Measurements from ENCODE around the gene PLA2G1B.

Gene PLA2G1B

GRCh38 chr12:120327593-120327992, at the start of gene PLA2G1B:
TSS of gene PLA2G1B (minus strand) at chr12:120327779. CDS start at chr12:120327753, 26 bp downstream.
- DNase-seq (ENCODE audit: low spot score), result no peak

- no peak for DNase-seq (ENCODE audit: low spot score)
Measured at GRCh38 chr12:120376934-120377572, 49.5 kb upstream of the PLA2G1B start.

GRCh38 chr12:120376416-120376815, 48.8 kb upstream of the PLA2G1B start:
- DNase-seq (ENCODE audit: low spot score), result no peak

GRCh38 chr12:120376009-120376408, 48.4 kb upstream of the PLA2G1B start:
- DNase-seq (ENCODE audit: low spot score), result no peak

GRCh38 chr12:120373683-120374082, 46.1 kb upstream of the PLA2G1B start:
- no peak for DNase-seq (ENCODE audit: low spot score)

GRCh38 chr12:120370343-120371243, 43.0 kb upstream of the PLA2G1B start:
- no peak for DNase-seq (ENCODE audit: low spot score)

- no peak for DNase-seq (ENCODE audit: low spot score)
Measured at GRCh38 chr12:120369603-120370342, 42.2 kb upstream of the PLA2G1B start.

- no peak for DNase-seq (ENCODE audit: low spot score)
Measured at GRCh38 chr12:120368789-120369602, 41.4 kb upstream of the PLA2G1B start, which contains the start of gene MSI1. TSS of gene MSI1 (minus strand) at chr12:120369164. CDS start at chr12:120369091, 73 bp downstream.

- no peak for DNase-seq (ENCODE audit: low spot score)
Measured at GRCh38 chr12:120367924-120368788, 40.6 kb upstream of the PLA2G1B start.

GRCh38 chr12:120367233-120367923, 39.8 kb upstream of the PLA2G1B start:
- no peak for DNase-seq (ENCODE audit: low spot score)

- no peak for DNase-seq (ENCODE audit: low spot score)
Measured at GRCh38 chr12:120366845-120367232, 39.3 kb upstream of the PLA2G1B start.

GRCh38 chr12:120366341-120366705, 38.7 kb upstream of the PLA2G1B start:
- DNase-seq (ENCODE audit: low spot score), result no peak

- no peak for DNase-seq (ENCODE audit: low spot score)
Measured at GRCh38 chr12:120365675-120366340, 38.2 kb upstream of the PLA2G1B start.

GRCh38 chr12:120364487-120364886, 36.9 kb upstream of the PLA2G1B start:
- DNase-seq (ENCODE audit: low spot score), result no peak

- no peak for DNase-seq (ENCODE audit: low spot score)
Measured at GRCh38 chr12:120363274-120363855, 35.8 kb upstream of the PLA2G1B start.

GRCh38 chr12:120362516-120363273, 35.1 kb upstream of the PLA2G1B start:
- no peak for DNase-seq (ENCODE audit: low spot score)

GRCh38 chr12:120361506-120362208, 34.1 kb upstream of the PLA2G1B start:
- peak; percentile 82 for DNase-seq (ENCODE audit: low spot score)

- DNase-seq (ENCODE audit: low spot score), result no peak
Measured at GRCh38 chr12:120359128-120359527, 31.5 kb upstream of the PLA2G1B start.
